Ascending aorta (tissue), 2 donors: ENCODE results near the gene FTHL17. TPM values are rescaled to one million over a fixed set of nuclear protein-coding genes. Genes with fewer than 3 reads are reported as not detected.

Experiments used
- DNase-seq, 2 donors: peaks; one replicate each; pipeline ENCODE4 v3.0.0-alpha.2; 2019; ENCODE audit warnings: low spot score in 2 of 2
- H3K27ac ChIP-seq, 2 donors: fragments of 200-600 bp; sonication (generic); one replicate each; pipeline ENCODE4 v1.5.1; 2016 to 2017; ENCODE audit warnings: mild to moderate bottlenecking in 1 of 2
- H3K27me3 ChIP-seq: fragments of 200-600 bp; sonication (generic); one replicate; pipeline ENCODE4 v1.5.1; 2017
- H3K36me3 ChIP-seq, 2 donors: fragments of 200-600 bp; sonication (generic); one replicate each; pipeline ENCODE4 v1.5.1; 2016
- H3K4me1 ChIP-seq, 2 donors: fragments of 200-600 bp; sonication (generic); one replicate each; pipeline ENCODE4 v1.5.1; 2016 to 2017; ENCODE audit warnings: mild to moderate bottlenecking in 1 of 2
- H3K4me3 ChIP-seq, 2 donors: fragments of 200-600 bp; sonication (generic); one replicate each; pipeline ENCODE4 v1.5.1; 2016 to 2017; ENCODE audit warnings: mild to moderate bottlenecking in 1 of 2
- H3K9me3 ChIP-seq, 2 donors: fragments of 200-600 bp; sonication (generic); one replicate each; pipeline ENCODE4 v1.5.1; 2016
- CTCF ChIP-seq, 3 experiments: fragments of 200-600 bp in 2 of 3; fragments of 450-650 bp in 1 of 3; sonication (generic) in 2 of 3; IDR thresholded peaks; one replicate each; pipeline ENCODE4 v1.5.1; 2016 to 2019; ENCODE audit warnings: antibody characterized with exemption in 3 of 3, mild to moderate bottlenecking in 1 of 3, moderate library complexity in 1 of 3
- intact Hi-C: fragments of 100-400 bp; cut with DNase I; formaldehyde crosslinking; loops from one replicate; pipeline ENCODE4 v1.15.1; 2023
- total RNA-seq: library from RNA; depleted of rRNA; stranded (reverse); fragments of >200 nt; gene quantifications from one replicate; pipeline ENCODE4 v1.1.0, GENCODE V29; 2016

FTHL17 gene
- total RNA-seq, 1 donor from 2014 or later, result not detected

GRCh38 chrX:31060016-31060415 is 11.8 kb downstream of the FTHL17 start:
- no peak for TF ChIP-seq CTCF (IDR thresholded peaks at IDR 0.05)
- no peak overlapping the region for H3K27ac ChIP-seq
- no peaks in the 10 kb centered on the region for H3K36me3 ChIP-seq
- no peaks in the 10 kb centered on the region for H3K9me3 ChIP-seq
- DNase-seq, result no peak
- no peaks in the 10 kb centered on the region for H3K27me3 ChIP-seq
- H3K4me1 ChIP-seq, result no peaks in the 10 kb centered on the region
- H3K4me3 ChIP-seq, result no peak overlapping the region
- intact Hi-C loops, result no loop called here

- Histone ChIP-seq H3K27ac (no peak overlapping the region), H3K27me3 (no peaks in the 10 kb centered on the region), H3K36me3 (no peaks in the 10 kb centered on the region), H3K4me3 (no peak overlapping the region), H3K4me1 (no peaks in the 10 kb centered on the region), H3K9me3 (no peaks in the 10 kb centered on the region)
- no peak for TF ChIP-seq CTCF (IDR thresholded peaks at IDR 0.05)
- no peak for DNase-seq
- intact Hi-C loops, result no loop called here
These were observed 13.6 kb downstream of the FTHL17 start for GRCh38 chrX:31058284-31058683.

DNA sequence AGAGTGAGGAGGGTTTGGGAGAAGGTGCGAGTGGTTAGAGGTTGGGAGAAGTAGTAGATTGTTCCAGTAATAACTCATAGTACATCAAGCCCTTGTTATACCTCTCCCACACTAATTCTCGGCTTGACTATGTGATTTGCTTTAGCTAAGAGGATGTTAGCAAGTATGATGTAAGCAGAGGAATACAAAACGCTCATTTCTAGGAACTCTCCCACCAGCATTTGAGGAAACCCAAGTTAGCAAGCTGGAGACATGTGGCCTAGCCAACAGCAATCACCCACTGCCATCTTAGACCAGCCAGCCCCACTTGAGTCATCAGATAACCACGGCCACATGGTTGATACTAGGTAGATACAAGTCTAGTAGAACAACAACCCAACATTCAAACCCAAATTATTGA is 14.2 kb downstream of the FTHL17 start:
- H3K27ac ChIP-seq, result no peak overlapping the region
- H3K4me1 ChIP-seq, result no peaks in the 10 kb centered on the region
- no peak overlapping the region for H3K4me3 ChIP-seq
- DNase-seq, result no peak
- H3K36me3 ChIP-seq, result no peaks in the 10 kb centered on the region
- no peaks in the 10 kb centered on the region for H3K27me3 ChIP-seq
- TF ChIP-seq CTCF (IDR thresholded peaks at IDR 0.05), result no peak
- intact Hi-C loops, result no loop called here
- no peaks in the 10 kb centered on the region for H3K9me3 ChIP-seq

GRCh38 chrX:31057291-31057690 is 14.6 kb downstream of the FTHL17 start:
- Histone ChIP-seq H3K27ac (no peak overlapping the region), H3K4me1 (no peaks in the 10 kb centered on the region)

GRCh38 chrX:31053621-31054020 is 18.2 kb downstream of the FTHL17 start:
- H3K27ac ChIP-seq, result no peak overlapping the region
- no peak for TF ChIP-seq CTCF (IDR thresholded peaks at IDR 0.05)
- no peaks in the 10 kb centered on the region for H3K36me3 ChIP-seq
- H3K9me3 ChIP-seq, result no peaks in the 10 kb centered on the region
- intact Hi-C loops, result no loop called here
- H3K4me3 ChIP-seq, result no peak overlapping the region
- no peak for DNase-seq
- no peaks in the 10 kb centered on the region for H3K4me1 ChIP-seq
- no peaks in the 10 kb centered on the region for H3K27me3 ChIP-seq

More at GRCh38 chrX:31057291-31057690, 14.6 kb downstream of the FTHL17 start:
- TF ChIP-seq CTCF (IDR thresholded peaks at IDR 0.05), result no peak
- DNase-seq, result no peak
- intact Hi-C loops, result no loop called here
- Histone ChIP-seq H3K9me3 (no peaks in the 10 kb centered on the region), H3K27me3 (no peaks in the 10 kb centered on the region), H3K4me3 (no peak overlapping the region), H3K36me3 (no peaks in the 10 kb centered on the region)

DNA sequence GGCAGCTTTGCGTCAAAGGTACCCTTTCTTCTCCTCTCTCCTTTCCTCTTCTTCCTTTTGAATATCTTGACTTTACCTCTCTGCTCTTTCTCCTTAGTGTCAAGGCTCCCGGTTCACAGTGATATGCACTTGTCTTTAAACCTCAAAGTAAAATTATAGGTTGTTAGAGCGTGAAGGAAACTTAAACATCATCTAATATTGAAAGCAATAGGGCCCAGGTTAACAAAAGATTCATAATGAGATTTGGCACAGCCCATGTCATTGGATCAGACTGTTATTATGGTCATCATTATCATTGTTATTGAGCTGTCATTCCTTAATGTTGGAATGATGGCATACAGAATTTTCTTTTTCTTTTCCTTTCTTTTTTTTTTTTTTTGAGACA is 32.5 kb downstream of the FTHL17 start:
- Histone ChIP-seq H3K27me3 (no peaks in the 10 kb centered on the region), H3K4me3 (no peak overlapping the region), H3K4me1 (no peaks in the 10 kb centered on the region), H3K9me3 (no peaks in the 10 kb centered on the region), H3K36me3 (no peaks in the 10 kb centered on the region), H3K27ac (no peak overlapping the region)
- no peak for DNase-seq
- intact Hi-C loops, result loop anchor here (2.0 kb wide), 1 partner anchor 619 kb away; no protein-coding TSS in a partner anchor
- no peak for TF ChIP-seq CTCF (IDR thresholded peaks at IDR 0.05)
